ENCODE results near the gene TIGIT.

- no peak for TF ChIP-seq GLIS3 (CRISPR knock-in tag; IDR thresholded peaks at IDR 0.05)
- no peak for TF ChIP-seq TSHZ2 (CRISPR knock-in tag; IDR thresholded peaks at IDR 0.05)
- no peak for TF ChIP-seq TCF4 (CRISPR knock-in tag; IDR thresholded peaks at IDR 0.05; ENCODE audit: borderline replicate concordance)
- no peak for TF ChIP-seq BACH2 (CRISPR knock-in tag; IDR thresholded peaks at IDR 0.05; ENCODE audit: borderline replicate concordance)
- no peak for TF ChIP-seq CSRNP3 (CRISPR knock-in tag; IDR thresholded peaks at IDR 0.05)
- no peak for TF ChIP-seq TOX (CRISPR knock-in tag; IDR thresholded peaks at IDR 0.05; ENCODE audit: borderline replicate concordance)
- TF ChIP-seq PATZ1 (CRISPR knock-in tag; IDR thresholded peaks at IDR 0.05; ENCODE audit: borderline replicate concordance): no peak
- no peak for TF ChIP-seq SNAI2 (CRISPR knock-in tag; IDR thresholded peaks at IDR 0.05)
- no peak for TF ChIP-seq ZFP30 (CRISPR knock-in tag; IDR thresholded peaks at IDR 0.05)
- TF ChIP-seq, protein P1, sequence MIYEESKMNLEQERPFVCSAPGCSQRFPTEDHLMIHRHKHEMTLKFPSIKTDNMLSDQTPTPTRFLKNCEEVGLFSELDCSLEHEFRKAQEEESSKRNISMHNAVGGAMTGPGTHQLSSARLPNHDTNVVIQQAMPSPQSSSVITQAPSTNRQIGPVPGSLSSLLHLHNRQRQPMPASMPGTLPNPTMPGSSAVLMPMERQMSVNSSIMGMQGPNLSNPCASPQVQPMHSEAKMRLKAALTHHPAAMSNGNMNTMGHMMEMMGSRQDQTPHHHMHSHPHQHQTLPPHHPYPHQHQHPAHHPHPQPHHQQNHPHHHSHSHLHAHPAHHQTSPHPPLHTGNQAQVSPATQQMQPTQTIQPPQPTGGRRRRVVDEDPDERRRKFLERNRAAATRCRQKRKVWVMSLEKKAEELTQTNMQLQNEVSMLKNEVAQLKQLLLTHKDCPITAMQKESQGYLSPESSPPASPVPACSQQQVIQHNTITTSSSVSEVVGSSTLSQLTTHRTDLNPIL (CRISPR knock-in tag; IDR thresholded peaks at IDR 0.05; ENCODE audit: low read depth): no peak
- TF ChIP-seq RARB (CRISPR knock-in tag; IDR thresholded peaks at IDR 0.05): no peak
- no peak for TF ChIP-seq ARNTL (CRISPR knock-in tag; IDR thresholded peaks at IDR 0.05; ENCODE audit: borderline replicate concordance, low read depth)
- TF ChIP-seq ZNF565 (CRISPR knock-in tag; conservative IDR thresholded peaks at IDR 0.05; ENCODE audit: low read depth): no peak
These were observed 23.8 kb upstream of the TIGIT start for GRCh38 chr3:114270019-114270418.
